PC-3 (cell line): ENCODE data around the gene DLG5.

ENCODE experiments used
- EZH2 ChIP-seq: fragments of 300-600 bp; sonication (generic); IDR thresholded peaks from one replicate; pipeline ENCODE4 v1.6.1; 2017; ENCODE audit warnings: antibody characterized with exemption, mild to moderate bottlenecking, low read length; ENCODE audit not compliant: unreplicated experiment
- TF ChIP-seq, protein P1 (sequence below): fragments of 300-600 bp; sonication (generic); conservative IDR thresholded peaks from 2 replicates; pipeline ENCODE4 v1.5.1; 2017; ENCODE audit warnings: antibody characterized with exemption, low read depth, mild to moderate bottlenecking, low read length

GRCh38 chr10:77959887-77960455 is 33.4 kb upstream of the DLG5 start:
- TF ChIP-seq, protein P1, sequence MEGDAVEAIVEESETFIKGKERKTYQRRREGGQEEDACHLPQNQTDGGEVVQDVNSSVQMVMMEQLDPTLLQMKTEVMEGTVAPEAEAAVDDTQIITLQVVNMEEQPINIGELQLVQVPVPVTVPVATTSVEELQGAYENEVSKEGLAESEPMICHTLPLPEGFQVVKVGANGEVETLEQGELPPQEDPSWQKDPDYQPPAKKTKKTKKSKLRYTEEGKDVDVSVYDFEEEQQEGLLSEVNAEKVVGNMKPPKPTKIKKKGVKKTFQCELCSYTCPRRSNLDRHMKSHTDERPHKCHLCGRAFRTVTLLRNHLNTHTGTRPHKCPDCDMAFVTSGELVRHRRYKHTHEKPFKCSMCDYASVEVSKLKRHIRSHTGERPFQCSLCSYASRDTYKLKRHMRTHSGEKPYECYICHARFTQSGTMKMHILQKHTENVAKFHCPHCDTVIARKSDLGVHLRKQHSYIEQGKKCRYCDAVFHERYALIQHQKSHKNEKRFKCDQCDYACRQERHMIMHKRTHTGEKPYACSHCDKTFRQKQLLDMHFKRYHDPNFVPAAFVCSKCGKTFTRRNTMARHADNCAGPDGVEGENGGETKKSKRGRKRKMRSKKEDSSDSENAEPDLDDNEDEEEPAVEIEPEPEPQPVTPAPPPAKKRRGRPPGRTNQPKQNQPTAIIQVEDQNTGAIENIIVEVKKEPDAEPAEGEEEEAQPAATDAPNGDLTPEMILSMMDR: no peak
- no peak for TF ChIP-seq EZH2
